Astrocyte of the cerebellum (primary cell): Measurements from ENCODE around the gene SCEL.

Experiments
- DNase-seq: peaks from one replicate; pipeline ENCODE4 v3.0.0-alpha.2; 2011; ENCODE audit warnings: low read depth
- H3K4me3 ChIP-seq: 2 replicates; pipeline ENCODE4 v1.5.1; 2011; ENCODE audit warnings: mild to moderate bottlenecking, low read depth, low read length, moderate library complexity
- in situ Hi-C: cut with HindIII; loops from 2 replicates; pipeline ENCODE4 v1.10.0; 2017; ENCODE audit warnings: low sequenced_read_pairs
- TF ChIP-seq, protein P1 (sequence below): IDR thresholded peaks from 2 replicates; pipeline ENCODE4 v1.5.1; 2012; ENCODE audit warnings: low read length, low read depth, moderate library complexity, mild to moderate bottlenecking; ENCODE audit errors: missing control alignments

The SCEL gene

DNA sequence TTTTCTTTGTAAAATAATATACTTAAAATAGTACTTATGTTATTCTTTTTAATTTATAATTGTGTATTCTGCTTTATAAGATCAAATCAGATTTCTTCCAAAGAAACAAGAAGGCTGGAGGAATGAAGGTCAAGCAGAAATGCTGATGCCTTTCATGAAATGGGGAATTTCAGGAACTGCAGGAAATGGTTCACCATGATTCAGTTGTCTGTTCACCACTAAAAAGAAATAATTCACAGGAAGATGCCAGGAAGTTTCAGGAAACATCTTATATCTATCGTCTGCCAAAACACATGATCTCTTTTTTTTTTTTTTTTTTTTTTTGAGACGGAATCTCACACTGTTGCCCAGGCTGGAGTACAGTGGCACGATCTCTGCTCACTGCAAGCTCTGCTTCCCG is 15.7 kb upstream of the SCEL start:
- DNase-seq: no peak
- TF ChIP-seq, protein P1, sequence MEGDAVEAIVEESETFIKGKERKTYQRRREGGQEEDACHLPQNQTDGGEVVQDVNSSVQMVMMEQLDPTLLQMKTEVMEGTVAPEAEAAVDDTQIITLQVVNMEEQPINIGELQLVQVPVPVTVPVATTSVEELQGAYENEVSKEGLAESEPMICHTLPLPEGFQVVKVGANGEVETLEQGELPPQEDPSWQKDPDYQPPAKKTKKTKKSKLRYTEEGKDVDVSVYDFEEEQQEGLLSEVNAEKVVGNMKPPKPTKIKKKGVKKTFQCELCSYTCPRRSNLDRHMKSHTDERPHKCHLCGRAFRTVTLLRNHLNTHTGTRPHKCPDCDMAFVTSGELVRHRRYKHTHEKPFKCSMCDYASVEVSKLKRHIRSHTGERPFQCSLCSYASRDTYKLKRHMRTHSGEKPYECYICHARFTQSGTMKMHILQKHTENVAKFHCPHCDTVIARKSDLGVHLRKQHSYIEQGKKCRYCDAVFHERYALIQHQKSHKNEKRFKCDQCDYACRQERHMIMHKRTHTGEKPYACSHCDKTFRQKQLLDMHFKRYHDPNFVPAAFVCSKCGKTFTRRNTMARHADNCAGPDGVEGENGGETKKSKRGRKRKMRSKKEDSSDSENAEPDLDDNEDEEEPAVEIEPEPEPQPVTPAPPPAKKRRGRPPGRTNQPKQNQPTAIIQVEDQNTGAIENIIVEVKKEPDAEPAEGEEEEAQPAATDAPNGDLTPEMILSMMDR: no peak
- H3K4me3 ChIP-seq: no peak overlapping the region
- in situ Hi-C loops: no loop called here

DNA sequence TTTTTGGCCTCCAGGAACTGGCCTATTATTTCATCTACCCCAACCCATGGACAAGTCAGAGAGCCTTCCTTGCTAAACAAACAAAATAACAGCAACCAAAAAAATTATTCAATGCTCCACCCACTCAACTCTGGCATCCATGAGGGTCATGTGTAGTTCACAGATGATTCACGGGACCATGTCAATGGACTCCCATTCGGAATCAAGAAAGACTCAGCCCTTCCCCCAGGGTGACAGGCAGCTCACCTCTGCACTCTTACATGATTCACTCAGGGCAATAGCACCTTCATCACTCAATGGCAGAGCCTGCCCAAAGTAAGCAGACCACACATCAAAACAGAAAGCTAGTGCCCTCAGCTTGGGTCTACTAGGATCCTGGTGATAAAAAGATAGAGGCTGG is 14.3 kb upstream of the SCEL start:
- no peak overlapping the region for H3K4me3 ChIP-seq
- in situ Hi-C loops: no loop called here
- DNase-seq: no peak
- TF ChIP-seq, protein P1: no peak

DNA sequence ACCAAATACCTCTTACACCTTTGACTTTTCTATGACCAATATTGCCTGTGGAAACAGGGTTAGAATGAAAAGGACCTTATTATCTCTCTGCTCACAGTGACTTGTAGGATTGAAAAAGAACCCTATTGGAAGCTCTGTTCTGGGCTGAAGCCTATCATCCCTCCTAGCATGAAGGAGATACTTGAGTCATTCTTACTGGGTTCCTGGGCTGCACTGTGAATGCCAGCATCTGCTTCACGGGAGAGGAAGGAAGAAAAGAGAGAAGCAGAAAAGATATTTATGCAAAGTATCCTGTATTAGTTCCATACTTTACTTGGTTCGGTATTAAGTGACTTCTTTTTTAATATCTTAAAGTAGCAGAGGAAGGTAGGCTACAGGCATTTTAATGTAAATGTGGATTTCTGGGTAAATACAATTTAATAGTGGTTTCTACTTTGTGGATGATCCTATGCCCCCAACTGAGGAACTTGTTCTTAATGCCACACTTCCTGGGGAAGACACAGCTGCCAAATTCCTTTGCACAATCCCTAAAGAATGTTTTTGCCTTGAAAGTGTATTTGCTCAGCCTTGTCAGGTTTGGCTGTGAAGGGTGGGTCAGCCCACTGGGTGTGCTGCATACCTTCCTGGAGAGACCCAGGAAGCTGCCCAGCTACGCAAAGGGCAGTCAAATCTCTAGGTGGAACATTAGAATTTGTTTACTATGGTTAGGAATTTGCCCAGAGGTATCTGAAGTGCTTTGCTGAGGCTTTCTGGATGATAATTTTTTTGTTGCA is 13.7 kb upstream of the SCEL start:
- in situ Hi-C loops: no loop called here
- TF ChIP-seq, protein P1: no peak

DNA sequence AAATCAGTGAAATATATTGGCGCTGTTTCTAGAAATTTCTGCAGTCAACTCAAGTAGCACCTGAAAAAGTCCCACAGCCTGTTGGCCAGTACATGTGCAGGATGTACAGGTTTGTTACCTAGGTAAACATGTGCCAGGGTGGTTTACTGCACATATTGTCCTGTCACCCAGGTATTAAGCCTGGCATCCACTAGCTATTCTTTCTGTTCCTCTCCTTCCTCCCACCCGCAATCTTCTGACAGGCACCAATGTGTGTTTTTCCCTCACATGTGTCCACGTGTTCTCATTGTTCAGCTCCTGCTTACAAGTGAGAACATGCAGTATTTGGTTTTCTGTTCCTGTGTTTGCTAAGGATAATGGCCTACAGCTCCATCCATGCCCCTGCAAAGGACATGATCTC is 13.1 kb upstream of the SCEL start:
- in situ Hi-C loops: no loop called here
- TF ChIP-seq, protein P1: no peak
- H3K4me3 ChIP-seq: no peak overlapping the region
- DNase-seq: no peak

More for the DNA sequence above, 13.7 kb upstream of the SCEL start:
- no peak overlapping the region for H3K4me3 ChIP-seq
- DNase-seq: peak; percentile 51

DNA sequence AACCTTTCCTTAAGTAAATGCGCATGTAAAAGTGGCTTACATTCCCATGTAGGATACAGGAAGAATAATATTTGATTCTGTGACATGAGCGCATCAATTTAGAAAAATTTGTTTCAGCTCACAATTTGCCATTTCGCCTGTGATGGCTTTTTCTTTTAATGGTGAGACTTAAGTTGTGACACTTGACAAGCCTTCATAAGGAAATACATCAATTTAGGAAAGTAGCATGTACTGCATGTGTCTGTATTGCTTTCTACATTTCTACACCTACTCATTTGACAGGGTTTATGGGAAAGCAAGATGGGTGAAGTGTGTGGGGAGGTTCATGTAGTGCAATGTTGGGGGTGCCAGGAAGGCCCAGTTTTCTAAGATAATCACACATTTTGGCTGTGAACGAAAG is 12.1 kb upstream of the SCEL start:
- in situ Hi-C loops: no loop called here
- TF ChIP-seq, protein P1: no peak
- no peak overlapping the region for H3K4me3 ChIP-seq
- DNase-seq: no peak

DNA sequence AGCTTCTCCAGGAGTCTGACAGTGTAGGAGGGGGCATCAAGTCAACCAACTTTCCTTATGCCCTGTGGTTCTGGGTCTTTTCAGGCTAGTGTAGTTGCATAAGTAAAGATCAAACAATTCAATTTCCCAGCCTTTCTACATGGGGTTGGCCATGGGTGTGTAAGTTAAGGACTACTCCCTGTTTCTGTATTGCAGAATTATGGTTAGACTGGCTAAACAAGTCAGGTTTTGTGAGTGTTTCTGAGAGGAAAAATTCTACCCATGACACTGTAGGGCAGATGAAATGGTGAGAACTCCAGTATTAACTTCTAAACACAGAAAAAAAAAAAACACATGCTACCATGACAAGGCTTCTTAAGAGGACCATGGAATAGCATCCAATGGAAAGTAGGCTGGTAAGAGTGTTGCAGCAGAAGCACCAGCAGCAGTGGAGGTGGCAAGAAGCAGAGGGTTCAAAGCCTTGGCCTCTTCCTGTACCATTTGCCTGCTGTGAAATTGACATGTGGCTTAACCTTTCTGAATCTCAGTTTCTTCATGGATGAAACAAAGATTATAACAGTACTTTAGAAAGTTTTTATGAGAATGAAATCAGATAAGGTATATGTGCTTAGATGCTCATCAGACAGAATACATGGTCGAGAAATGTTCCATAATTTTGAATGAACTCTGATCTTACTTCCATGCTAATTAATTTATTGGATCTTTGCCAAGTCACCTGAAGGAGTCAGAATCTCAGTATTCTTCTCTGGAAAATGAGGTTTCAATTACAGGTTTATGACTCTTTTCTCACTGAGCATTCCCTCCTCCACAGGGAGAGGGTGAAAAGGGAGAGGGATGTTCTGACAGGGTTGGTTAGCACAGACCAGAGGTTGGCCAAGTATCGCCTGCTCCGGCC is 11.4 kb upstream of the SCEL start:
- DNase-seq: no peak
- no peak overlapping the region for H3K4me3 ChIP-seq
- in situ Hi-C loops: no loop called here
- TF ChIP-seq, protein P1: no peak
